Measurements from ENCODE around the gene KMT2E. TPM values are rescaled to one million over a fixed set of nuclear protein-coding genes. Genes with fewer than 3 reads are reported as not detected.

Gene KMT2E
- total RNA-seq, 3 donors from 2014 or later: 115 to 135 (median 132) TPM

DNA sequence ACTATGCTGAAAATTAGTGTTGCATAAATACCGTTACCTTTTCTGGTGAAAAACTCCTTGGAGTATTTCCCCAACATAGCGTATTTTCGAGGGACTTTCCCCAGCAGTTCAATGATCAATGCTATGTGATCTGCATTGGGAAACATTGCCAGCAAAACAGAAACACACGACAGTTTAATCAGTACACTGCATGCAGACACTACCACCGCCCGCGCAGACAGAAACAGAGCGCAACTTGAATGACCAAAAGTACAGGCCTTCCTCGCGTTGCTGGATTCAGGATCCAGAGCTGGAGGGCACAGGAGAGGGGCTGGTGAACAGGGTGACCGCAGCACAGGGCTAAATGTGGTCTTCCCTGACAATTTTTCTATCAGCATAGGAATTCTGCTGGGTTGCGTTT lies 111.7 kb downstream of the KMT2E start:
- Histone ChIP-seq H3K9me3 (no peaks in the 10 kb centered on the region), H3K4me3 (no peak overlapping the region), H3K36me3 (ENCODE audit: low read depth) (no peaks in the 10 kb centered on the region), H3K4me1 (ENCODE audit: low read depth) (no peaks in the 10 kb centered on the region)
- TF ChIP-seq CTCF (IDR thresholded peaks at IDR 0.05): no peak
- ATAC-seq: no peak
- intact Hi-C loops (cut with DNase I, micrococcal nuclease): no loop called here
- DNase-seq: no peak

GRCh38 chr7:105126436-105126975 lies 112.5 kb downstream of the KMT2E start:
- H3K4me1 ChIP-seq (ENCODE audit: low read depth): no peaks in the 10 kb centered on the region
- no peak for DNase-seq
- no peaks in the 10 kb centered on the region for H3K36me3 ChIP-seq (ENCODE audit: low read depth)
- intact Hi-C loops (cut with DNase I, micrococcal nuclease): no loop called here
- H3K9me3 ChIP-seq: no peaks in the 10 kb centered on the region
- no peak overlapping the region for H3K4me3 ChIP-seq
- ATAC-seq: no peak
- TF ChIP-seq CTCF (IDR thresholded peaks at IDR 0.05): no peak

GRCh38 chr7:105127179-105127578 lies 113.2 kb downstream of the KMT2E start:
- Histone ChIP-seq H3K4me3 (no peak overlapping the region), H3K4me1 (ENCODE audit: low read depth) (no peaks in the 10 kb centered on the region), H3K36me3 (ENCODE audit: low read depth) (no peaks in the 10 kb centered on the region), H3K9me3 (no peaks in the 10 kb centered on the region)
- no peak for TF ChIP-seq CTCF (IDR thresholded peaks at IDR 0.05)
- ATAC-seq (no peak), DNase-seq (no peak)
- intact Hi-C loops (cut with DNase I, micrococcal nuclease): no loop called here

GRCh38 chr7:105130048-105130447 lies 116.0 kb downstream of the KMT2E start:
- Histone ChIP-seq H3K9me3 (no peaks in the 10 kb centered on the region), H3K36me3 (ENCODE audit: low read depth) (no peaks in the 10 kb centered on the region), H3K4me1 (ENCODE audit: low read depth) (no peaks in the 10 kb centered on the region), H3K4me3 (no peak overlapping the region)
- ATAC-seq: no peak
- no peak for TF ChIP-seq CTCF (IDR thresholded peaks at IDR 0.05)
- no peak for DNase-seq
- intact Hi-C loops (cut with DNase I, micrococcal nuclease): no loop called here

GRCh38 chr7:105130580-105130979 lies 116.6 kb downstream of the KMT2E start:
- intact Hi-C loops (cut with DNase I, micrococcal nuclease): no loop called here
- H3K4me1 ChIP-seq (ENCODE audit: low read depth): no peaks in the 10 kb centered on the region
- DNase-seq (no peak), ATAC-seq (no peak)
- no peaks in the 10 kb centered on the region for H3K9me3 ChIP-seq
- H3K4me3 ChIP-seq: no peak overlapping the region
- H3K36me3 ChIP-seq (ENCODE audit: low read depth): no peaks in the 10 kb centered on the region
- no peak for TF ChIP-seq CTCF (IDR thresholded peaks at IDR 0.05)
